HepG2 (cell line): ENCODE results near the gene SCIN. TPM values are rescaled to one million over a fixed set of nuclear protein-coding genes. Genes with fewer than 3 reads are reported as not detected.

ENCODE experiments used
- CBFB ChIP-seq: sonication (generic); formaldehyde crosslinking; IDR thresholded peaks from 2 replicates; pipeline ENCODE4 v1.4.0; 2020; ENCODE audit warnings: missing genetic modification reagents
- CREB3 ChIP-seq: sonication (generic); formaldehyde crosslinking; IDR thresholded peaks from 2 replicates; pipeline ENCODE4 v1.5.0; 2020; ENCODE audit warnings: missing genetic modification reagents
- GPN1 ChIP-seq: sonication (generic); formaldehyde crosslinking; IDR thresholded peaks from 2 replicates; pipeline ENCODE4 v1.5.1; 2020; ENCODE audit warnings: missing genetic modification reagents, borderline replicate concordance
- HMG20B ChIP-seq: conservative IDR thresholded peaks from 2 replicates; pipeline ENCODE4 v1.6.1; 2016; ENCODE audit warnings: missing genetic modification reagents, missing compliant biosample characterization
- HNRNPL ChIP-seq: fragments of 200-400 bp; formaldehyde crosslinking; IDR thresholded peaks from 2 replicates; pipeline ENCODE4 v1.6.1; 2017; ENCODE audit warnings: mild to moderate bottlenecking, low read depth, low read length
- IRF9 ChIP-seq: sonication (generic); formaldehyde crosslinking; IDR thresholded peaks from 2 replicates; pipeline ENCODE4 v1.8.0; 2022; ENCODE audit warnings: missing genetic modification reagents, mild to moderate bottlenecking, borderline replicate concordance
- KMT2A ChIP-seq: sonication (generic); formaldehyde crosslinking; IDR thresholded peaks from 2 replicates; pipeline ENCODE4 v1.4.0; 2020; ENCODE audit warnings: missing genetic modification reagents
- MLXIP ChIP-seq: sonication (generic); formaldehyde crosslinking; IDR thresholded peaks from 2 replicates; pipeline ENCODE4 v1.9.0; 2021; ENCODE audit warnings: missing genetic modification reagents, borderline replicate concordance
- MTF1 ChIP-seq: sonication (generic); formaldehyde crosslinking; IDR thresholded peaks from 2 replicates; pipeline ENCODE4 v1.5.0; 2020; ENCODE audit warnings: missing genetic modification reagents
- PHF8 ChIP-seq: sonication (generic); formaldehyde crosslinking; IDR thresholded peaks from 2 replicates; pipeline ENCODE4 v1.5.0; 2020; ENCODE audit warnings: missing genetic modification reagents
- PLRG1 ChIP-seq: fragments of 450-650 bp; conservative IDR thresholded peaks from 2 replicates; pipeline ENCODE4 v1.6.1; 2016
- SIX1 ChIP-seq: sonication (generic); formaldehyde crosslinking; IDR thresholded peaks from 2 replicates; pipeline ENCODE4 v1.4.0; 2020; ENCODE audit warnings: missing genetic modification reagents, borderline replicate concordance
- ZMYM4 ChIP-seq: sonication (generic); formaldehyde crosslinking; IDR thresholded peaks from 2 replicates; pipeline ENCODE4 v1.8.1; 2023; ENCODE audit warnings: mild to moderate bottlenecking, missing genetic modification reagents
- ZNF564 ChIP-seq: sonication (generic); formaldehyde crosslinking; IDR thresholded peaks from 2 replicates; pipeline ENCODE4 v1.8.1; 2023; ENCODE audit warnings: mild to moderate bottlenecking, missing genetic modification reagents
- ZNF687 ChIP-seq: sonication (generic); formaldehyde crosslinking; IDR thresholded peaks from 2 replicates; pipeline ENCODE4 v1.5.1; 2020; ENCODE audit warnings: mild to moderate bottlenecking, missing genetic modification reagents, moderate library complexity
- ZNF773 ChIP-seq: sonication (generic); formaldehyde crosslinking; IDR thresholded peaks from 2 replicates; pipeline ENCODE4 v1.4.0; 2020; ENCODE audit warnings: missing genetic modification reagents, borderline replicate concordance
- ZSCAN29 ChIP-seq: sonication (generic); formaldehyde crosslinking; conservative IDR thresholded peaks from 2 replicates; pipeline ENCODE4 v1.4.0; 2020; ENCODE audit warnings: mild to moderate bottlenecking, missing genetic modification reagents
- polyA plus RNA-seq, 8 experiments: library from polyadenylated mRNA; depleted of rRNA in 3 of 8; stranded (reverse) in 7 of 8; unstranded in 1 of 8; fragments of >200 nt; fragmentation: Illumina TruSeq in 4 of 8; extraction: Trizol in 4 of 8; gene quantifications; 2 replicates each; pipeline versions ENCODE4 v1.2.1 to v1.2.3, GENCODE V29; 2011 to 2016; ENCODE audit warnings: low read depth in 4 of 8, missing spikeins in 1 of 8, mixed read lengths in 1 of 8; ENCODE audit not compliant: insufficient read depth in 1 of 8
- total RNA-seq, 5 experiments: library from RNA; depleted of rRNA; stranded (reverse); fragments of >200 nt; fragmentation: Illumina TruSeq; extraction: Trizol; gene quantifications; 2 replicates each; pipeline ENCODE4 v1.2.3, GENCODE V29; 2016; ENCODE audit warnings: low read depth in 1 of 5

Gene SCIN
- total and polyA plus RNA-seq, 2 of the 13 experiments (the other 11 are each of a cell fraction or from before 2014, with no cell fraction given): not detected

GRCh38 chr7:12686891-12687717 is 116.6 kb downstream of the SCIN start, which contains the start of gene ARL4A (continued):
- TF ChIP-seq CBFB (CRISPR knock-in tag): peak; percentile 49; the same call in 1 of the 2 replicates
- no peak for TF ChIP-seq ZNF773 (CRISPR knock-in tag)
- no peak for TF ChIP-seq MLXIP (CRISPR knock-in tag)
- no peak for TF ChIP-seq HMG20B (CRISPR knock-in tag)
- TF ChIP-seq MTF1: no peak
- TF ChIP-seq PHF8 (CRISPR knock-in tag): peak; percentile 72; the same call in 1 of the 2 replicates
- peak; percentile 93 for TF ChIP-seq ZMYM4 (CRISPR knock-in tag)
- 0 out of 2 replicates have a peak, but pooled peaks have one; percentile 43 for TF ChIP-seq ZSCAN29
- TF ChIP-seq ZNF564 (CRISPR knock-in tag): no peak
- no peak; the same call in 1 of the 2 replicates for TF ChIP-seq HNRNPL
- TF ChIP-seq KMT2A (CRISPR knock-in tag): peak; percentile 85
- peak; percentile 89 for TF ChIP-seq ZNF687 (CRISPR knock-in tag)
- TF ChIP-seq SIX1 (CRISPR knock-in tag): no peak
- no peak for TF ChIP-seq GPN1 (CRISPR knock-in tag)
- no peak for TF ChIP-seq PLRG1
- TF ChIP-seq IRF9 (CRISPR knock-in tag): peak; percentile 16; the same call in 1 of the 2 replicates
- TF ChIP-seq CREB3: peak; percentile 55; the same call in 1 of the 2 replicates
